GM19023 (cell line): ENCODE data around the gene HIPK2.

Experiments
- ATAC-seq: cut with Tn5 transposase; IDR thresholded peaks from one replicate; pipeline ENCODE4 v1.9.1; 2021; ENCODE audit warnings: mild to moderate bottlenecking, moderate library complexity; ENCODE audit not compliant: unreplicated experiment

Gene HIPK2

GRCh38 chr7:139777948-139778841 lies at the start of gene HIPK2:
Gene HIPK2, minus strand, starts transcription at chr7:139777998. Its CDS starts 375 bp downstream, at chr7:139777623.
- ATAC-seq = peak; percentile 61

GRCh38 chr7:139827042-139827441 lies 49.2 kb upstream of the HIPK2 start:
- ATAC-seq = no peak

GRCh38 chr7:139825666-139826290 lies 48.0 kb upstream of the HIPK2 start:
- no peak for ATAC-seq

GRCh38 chr7:139823959-139824521 lies 46.2 kb upstream of the HIPK2 start:
- no peak for ATAC-seq

- ATAC-seq = no peak
Measured at GRCh38 chr7:139822855-139823254, 45.1 kb upstream of the HIPK2 start.

GRCh38 chr7:139821349-139822105 lies 43.7 kb upstream of the HIPK2 start:
- no peak for ATAC-seq

GRCh38 chr7:139820089-139820488 lies 42.3 kb upstream of the HIPK2 start:
- ATAC-seq = no peak

- ATAC-seq = no peak
Measured at GRCh38 chr7:139817249-139817648, 39.5 kb upstream of the HIPK2 start.

GRCh38 chr7:139813689-139814088 lies 35.9 kb upstream of the HIPK2 start:
- ATAC-seq = no peak

- no peak for ATAC-seq
Measured at GRCh38 chr7:139813151-139813550, 35.4 kb upstream of the HIPK2 start.

GRCh38 chr7:139811066-139811465 lies 33.3 kb upstream of the HIPK2 start:
- ATAC-seq = no peak

GRCh38 chr7:139808846-139809442 lies 31.1 kb upstream of the HIPK2 start:
- ATAC-seq = no peak

GRCh38 chr7:139808427-139808826 lies 30.6 kb upstream of the HIPK2 start:
- ATAC-seq = no peak

GRCh38 chr7:139807009-139807408 lies 29.2 kb upstream of the HIPK2 start:
- ATAC-seq = no peak

- ATAC-seq = no peak
Measured at GRCh38 chr7:139804571-139804970, 26.8 kb upstream of the HIPK2 start.

- no peak for ATAC-seq
Measured at GRCh38 chr7:139799586-139799985, 21.8 kb upstream of the HIPK2 start.

GRCh38 chr7:139798892-139799291 lies 21.1 kb upstream of the HIPK2 start:
- no peak for ATAC-seq

GRCh38 chr7:139798221-139798620 lies 20.4 kb upstream of the HIPK2 start:
- ATAC-seq = peak; percentile 67

GRCh38 chr7:139797607-139798006 lies 19.8 kb upstream of the HIPK2 start:
- ATAC-seq = no peak

- no peak for ATAC-seq
Measured at GRCh38 chr7:139791316-139791715, 13.5 kb upstream of the HIPK2 start.

GRCh38 chr7:139784648-139785047 lies 6.8 kb upstream of the HIPK2 start:
- no peak for ATAC-seq
